Stimulated activated CD4-positive, alpha-beta T cell treated with anti-CD3 and anti-CD28 coated beads, Interleukin-12 subunit alpha, Interleukin-12 subunit beta, amount 100 ng/mL, for 48 hours (primary cell): ENCODE measurements around the gene NEU4.
A peak's percentile ranks its signal among the peaks of the same experiment; 100 is the strongest.
"Not testable (repeated sequence)": the region's sequence is repeated elsewhere in the genome, so short reads cannot be mapped to it uniquely, and the experiment has no call there.

ENCODE experiments used
- DNase-seq, 3 donors: peaks; one replicate each; pipeline ENCODE4 v3.0.0-alpha.2; 2020; ENCODE audit warnings: low read depth in 2 of 3, low spot score in 1 of 3

The NEU4 gene

DNA sequence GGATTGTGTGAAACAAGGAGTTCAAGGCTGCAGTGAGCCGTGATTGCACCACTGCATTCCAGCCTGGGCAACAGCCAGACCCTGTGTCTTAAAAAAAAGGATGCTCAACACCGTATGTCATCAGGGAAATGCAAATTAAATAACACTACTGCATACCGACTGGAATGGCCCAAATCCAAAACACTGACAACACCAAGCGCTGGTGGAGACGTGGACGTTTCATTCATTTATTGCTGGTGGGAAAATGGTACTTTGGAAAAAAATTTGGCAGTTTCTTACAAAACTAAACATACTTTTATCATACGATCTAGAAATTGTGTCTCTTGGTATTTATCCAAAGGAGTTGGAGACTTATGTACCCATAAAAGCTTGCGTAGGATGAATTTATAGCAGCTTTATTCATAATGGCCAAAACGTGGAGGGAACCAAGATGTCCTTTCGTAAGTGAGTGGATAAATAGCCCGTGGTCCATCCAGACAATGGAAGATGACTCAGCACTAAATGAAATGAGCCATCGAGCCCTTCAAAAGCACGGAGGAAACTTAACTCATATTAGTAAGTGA is 24.2 kb downstream of the NEU4 start:
- no peak for DNase-seq

DNA sequence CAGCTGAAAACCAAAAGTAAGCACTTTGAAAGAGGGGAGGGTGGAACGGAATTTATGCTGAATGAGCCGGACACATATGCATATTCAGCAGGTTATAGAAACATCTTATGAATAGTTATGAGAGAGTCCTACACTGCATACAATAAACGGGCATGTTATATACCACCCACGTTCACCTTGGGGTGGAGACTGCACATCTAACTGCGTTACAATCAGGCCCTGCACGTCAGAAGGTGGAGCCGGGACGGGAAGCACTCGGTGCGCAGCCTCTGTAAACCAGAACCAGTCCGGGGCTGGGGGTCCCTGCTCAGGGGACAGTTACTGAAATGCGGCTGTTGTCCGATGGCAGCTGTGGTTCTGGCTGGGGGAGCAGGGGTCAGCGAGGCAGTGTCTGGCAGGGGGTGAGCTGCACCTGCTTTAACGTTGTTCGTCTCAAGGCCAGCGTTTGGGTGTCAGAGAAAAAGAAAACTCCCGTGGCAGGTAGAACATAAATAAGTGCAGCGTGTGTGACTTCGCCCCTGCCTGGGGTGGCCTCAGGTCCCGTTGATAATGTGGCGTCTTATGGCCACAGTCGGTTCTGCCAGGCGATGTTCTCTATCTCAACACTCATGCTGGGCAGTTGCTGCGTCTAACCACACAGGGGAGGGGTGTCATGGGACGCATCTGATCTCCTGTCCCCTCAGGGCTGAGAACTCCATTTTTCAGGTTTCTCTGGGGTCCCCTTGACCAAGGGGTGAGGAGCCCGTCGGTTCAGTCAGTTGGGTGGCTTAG is 24.9 kb downstream of the NEU4 start:
- not testable (repeated sequence) for DNase-seq

- DNase-seq = no peak
Observed at GRCh38 chr2:241834527-241835210, 25.7 kb downstream of the NEU4 start.

DNA sequence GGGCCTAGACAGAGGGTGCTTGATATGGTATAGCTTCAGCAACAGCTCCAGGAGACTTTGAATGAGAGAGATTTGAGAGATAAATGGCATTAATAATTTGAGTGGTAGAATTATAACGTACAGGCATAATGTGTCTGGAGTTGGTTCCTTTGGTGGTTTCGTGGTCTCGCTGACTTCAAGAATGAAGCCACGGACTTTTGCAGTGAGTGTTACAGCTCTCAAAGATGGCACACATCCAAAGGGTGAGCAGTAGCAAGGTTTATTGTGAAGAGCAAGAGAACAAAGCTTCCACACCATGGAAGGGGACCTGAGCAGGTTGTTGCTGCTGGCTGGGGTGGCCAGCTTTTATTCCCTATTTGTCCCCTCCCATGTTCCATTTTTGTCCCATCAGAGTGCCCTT is 26.6 kb downstream of the NEU4 start:
- no peak for DNase-seq

DNA sequence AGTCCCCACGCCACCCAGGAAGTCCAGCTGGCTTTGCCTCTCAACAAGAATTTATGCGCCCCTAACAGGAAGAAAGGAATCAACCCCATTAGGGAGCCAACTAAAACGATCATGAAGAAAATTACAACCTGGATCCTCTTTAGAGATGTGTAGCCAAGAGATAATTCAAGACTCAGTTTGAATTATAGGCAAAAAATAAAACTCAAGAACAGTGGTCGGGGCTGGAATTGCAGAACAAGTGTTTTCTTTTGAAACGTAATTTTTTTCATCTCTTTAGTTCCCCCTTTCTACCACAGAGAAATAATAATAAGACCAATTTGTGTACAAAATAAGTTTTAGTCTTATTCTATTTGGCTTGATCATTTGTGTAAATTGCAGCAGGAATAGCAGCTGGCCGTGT is 27.3 kb downstream of the NEU4 start:
- DNase-seq = no peak

GRCh38 chr2:241837197-241837965 is 28.4 kb downstream of the NEU4 start:
- DNase-seq = no peak

- DNase-seq = no peak
Observed at GRCh38 chr2:241841181-241842066, 32.4 kb downstream of the NEU4 start.

GRCh38 chr2:241842067-241842415 is 33.0 kb downstream of the NEU4 start:
- no peak for DNase-seq

DNA sequence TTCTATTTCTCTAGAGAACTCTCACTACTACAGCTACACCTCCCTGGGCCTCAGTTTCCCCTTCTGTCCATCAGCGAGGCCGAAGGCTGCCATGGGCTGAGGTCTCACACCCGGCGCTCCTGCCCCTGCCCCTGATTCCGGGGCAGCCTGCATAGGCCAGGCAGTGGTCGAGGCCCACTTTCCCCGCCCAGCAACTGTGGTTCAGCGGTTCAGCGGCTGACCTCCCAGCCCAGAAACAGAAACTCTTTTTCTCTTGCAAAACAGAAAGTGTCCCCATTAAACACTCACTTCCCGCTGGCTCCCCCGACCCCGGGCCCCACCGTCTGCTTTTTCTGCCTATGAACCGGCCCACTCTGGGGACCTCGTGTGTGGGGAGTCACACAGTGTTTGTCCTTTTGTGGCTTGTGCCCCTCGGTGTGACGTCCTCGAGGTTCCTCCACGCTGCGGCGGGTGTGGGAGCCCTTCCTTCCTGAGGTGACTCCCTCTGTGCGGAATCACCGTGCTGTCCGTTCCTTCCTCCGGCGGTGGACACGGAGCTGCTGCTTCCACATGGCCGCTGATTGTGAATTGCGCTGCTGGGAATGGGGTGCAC is 33.7 kb downstream of the NEU4 start:
- peak in 1 of 3 donors; percentile 37 for DNase-seq

- DNase-seq = no peak
Observed at GRCh38 chr2:241843321-241844065, 34.5 kb downstream of the NEU4 start.

GRCh38 chr2:241844066-241844728 is 35.2 kb downstream of the NEU4 start:
- DNase-seq = peak; percentile 80 to 88 (median 81)

GRCh38 chr2:241844831-241845578 is 36.0 kb downstream of the NEU4 start:
- no peak for DNase-seq

GRCh38 chr2:241846406-241846805 is 37.4 kb downstream of the NEU4 start:
- DNase-seq = no peak

GRCh38 chr2:241848761-241849615 is 40.0 kb downstream of the NEU4 start:
- DNase-seq = no peak

DNA sequence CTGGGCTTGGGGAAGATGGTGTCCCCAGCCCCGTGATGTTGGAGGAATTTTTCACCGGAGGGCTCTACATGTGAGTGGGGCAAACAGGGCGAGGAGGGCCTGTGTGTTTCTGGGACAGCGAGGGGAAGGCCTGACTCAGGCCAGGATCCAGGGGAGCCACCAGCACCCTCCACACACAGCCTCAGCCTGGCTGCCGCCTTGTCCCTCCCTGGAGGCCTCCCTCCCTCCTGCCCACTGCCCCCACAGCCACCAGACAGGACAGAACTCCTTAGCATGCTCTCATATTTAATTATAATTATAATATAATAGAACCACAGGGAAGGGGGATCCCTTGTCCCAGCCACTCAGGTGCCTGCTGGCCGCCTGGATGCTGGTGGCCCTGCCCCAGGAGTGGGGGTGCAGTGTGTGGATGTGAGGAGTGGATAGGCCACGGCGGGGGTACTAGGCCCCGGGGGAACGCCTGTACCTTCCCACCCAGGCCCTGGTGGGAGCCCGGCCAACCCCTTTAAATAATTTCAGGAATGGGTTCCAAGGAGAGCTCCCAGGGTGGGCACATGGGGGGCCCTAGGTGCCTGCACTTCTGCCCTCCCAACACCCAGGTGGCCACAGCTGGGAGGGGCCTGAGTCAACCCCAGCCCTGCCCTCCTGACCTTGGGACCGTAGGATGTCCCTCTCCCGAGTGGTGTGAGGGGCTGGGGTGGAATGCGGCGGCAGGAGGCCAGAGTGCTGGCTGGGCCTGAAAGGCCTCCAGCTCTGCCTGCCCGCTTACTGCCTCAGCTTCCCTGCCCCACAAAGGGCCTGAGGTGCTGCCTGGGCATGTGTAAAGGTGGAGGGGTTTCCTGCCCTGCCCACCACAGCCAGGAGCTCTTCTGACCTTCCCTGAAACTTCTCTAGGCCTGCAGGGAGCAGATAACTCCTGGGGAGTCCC is 40.9 kb downstream of the NEU4 start:
- no peak for DNase-seq

- no peak for DNase-seq
Observed at GRCh38 chr2:241850544-241851324, 41.7 kb downstream of the NEU4 start.
